ENCODE data around the gene ZNF771.

The ZNF771 gene

GRCh38 chr16:30399435-30400186 is 7.8 kb upstream of the ZNF771 start:
- no peak for DNase-seq

GRCh38 chr16:30401768-30402425 is 5.5 kb upstream of the ZNF771 start:
- DNase-seq, result no peak

- no peak for DNase-seq
Measured at GRCh38 chr16:30406795-30407101, 658 bp upstream of the ZNF771 start.

GRCh38 chr16:30407804-30408534 is 563 bp downstream of the ZNF771 start:
- no peak for DNase-seq

GRCh38 chr16:30409125-30410060 is 2.0 kb downstream of the ZNF771 start:
- DNase-seq, result peak; percentile 81 to 82

GRCh38 chr16:30413112-30413806 is 5.9 kb downstream of the ZNF771 start:
- no peak for DNase-seq

- no peak for DNase-seq
Measured at GRCh38 chr16:30414159-30414558, 6.8 kb downstream of the ZNF771 start.

GRCh38 chr16:30416047-30416603 is 8.7 kb downstream of the ZNF771 start:
- DNase-seq, result no peak

- no peak for DNase-seq
Measured at GRCh38 chr16:30416624-30417528, 9.5 kb downstream of the ZNF771 start.

- DNase-seq, result peak; percentile 84 to 91
Measured at GRCh38 chr16:30417529-30418349, 10.3 kb downstream of the ZNF771 start.

- no peak for DNase-seq
Measured at GRCh38 chr16:30418350-30419181, 11.2 kb downstream of the ZNF771 start.

- no peak for DNase-seq
Measured at GRCh38 chr16:30421010-30421409, 13.6 kb downstream of the ZNF771 start.

- no peak for DNase-seq
Measured at GRCh38 chr16:30428055-30428454, 20.6 kb downstream of the ZNF771 start.

GRCh38 chr16:30429418-30429677 is 21.9 kb downstream of the ZNF771 start:
- DNase-seq, result no peak

GRCh38 chr16:30429678-30430427 is 22.4 kb downstream of the ZNF771 start, which contains the start of gene DCTPP1:
DCTPP1 (minus strand) TSS chr16:30430030; CDS start chr16:30429980, 50 bp downstream.
- DNase-seq, result peak; percentile 99

- DNase-seq, result peak; percentile 78 to 81
Measured at GRCh38 chr16:30430428-30430970, 23.1 kb downstream of the ZNF771 start.

GRCh38 chr16:30434852-30435251 is 27.4 kb downstream of the ZNF771 start:
- no peak for DNase-seq

- no peak for DNase-seq
Measured at GRCh38 chr16:30437511-30438046, 30.2 kb downstream of the ZNF771 start.

Data from AML-193 (cell line).